ENCODE data around the gene ZNF787.

ZNF787 gene

DNA sequence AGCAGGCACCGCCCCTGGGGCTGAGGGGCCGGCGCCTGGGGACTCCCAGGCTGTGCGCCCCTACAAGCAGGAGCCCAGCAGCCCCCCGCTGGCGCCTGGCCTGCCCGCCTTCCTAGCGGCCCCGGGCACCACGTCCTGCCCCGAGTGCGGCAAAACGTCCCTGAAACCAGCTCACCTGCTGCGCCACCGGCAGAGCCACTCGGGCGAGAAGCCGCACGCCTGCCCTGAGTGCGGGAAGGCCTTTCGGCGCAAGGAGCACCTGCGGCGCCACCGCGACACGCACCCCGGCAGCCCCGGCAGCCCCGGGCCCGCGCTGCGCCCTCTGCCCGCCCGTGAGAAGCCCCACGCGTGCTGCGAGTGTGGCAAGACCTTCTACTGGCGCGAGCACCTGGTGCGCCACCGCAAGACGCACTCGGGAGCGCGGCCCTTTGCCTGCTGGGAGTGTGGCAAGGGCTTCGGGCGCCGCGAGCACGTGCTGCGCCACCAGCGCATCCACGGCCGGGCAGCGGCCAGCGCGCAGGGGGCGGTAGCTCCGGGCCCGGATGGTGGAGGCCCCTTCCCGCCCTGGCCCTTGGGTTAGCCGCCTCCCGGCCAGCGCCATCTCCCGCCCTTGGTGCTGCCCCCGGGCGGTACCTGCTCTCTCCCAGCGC lies 38.7 kb upstream of the ZNF787 start:
- no peak overlapping the region for H3K9ac ChIP-seq (ENCODE audit: low read length)
- H3K27ac ChIP-seq (ENCODE audit: low read depth, low read length): no peak overlapping the region
- H3K27me3 ChIP-seq (ENCODE audit: low read length): no peaks in the 10 kb centered on the region
- H3K9me3 ChIP-seq (ENCODE audit: insufficient read depth, low read length): no peaks in the 10 kb centered on the region
- no peaks in the 10 kb centered on the region for H4K20me1 ChIP-seq (ENCODE audit: low read depth, low read length)
- TF ChIP-seq, protein P1, sequence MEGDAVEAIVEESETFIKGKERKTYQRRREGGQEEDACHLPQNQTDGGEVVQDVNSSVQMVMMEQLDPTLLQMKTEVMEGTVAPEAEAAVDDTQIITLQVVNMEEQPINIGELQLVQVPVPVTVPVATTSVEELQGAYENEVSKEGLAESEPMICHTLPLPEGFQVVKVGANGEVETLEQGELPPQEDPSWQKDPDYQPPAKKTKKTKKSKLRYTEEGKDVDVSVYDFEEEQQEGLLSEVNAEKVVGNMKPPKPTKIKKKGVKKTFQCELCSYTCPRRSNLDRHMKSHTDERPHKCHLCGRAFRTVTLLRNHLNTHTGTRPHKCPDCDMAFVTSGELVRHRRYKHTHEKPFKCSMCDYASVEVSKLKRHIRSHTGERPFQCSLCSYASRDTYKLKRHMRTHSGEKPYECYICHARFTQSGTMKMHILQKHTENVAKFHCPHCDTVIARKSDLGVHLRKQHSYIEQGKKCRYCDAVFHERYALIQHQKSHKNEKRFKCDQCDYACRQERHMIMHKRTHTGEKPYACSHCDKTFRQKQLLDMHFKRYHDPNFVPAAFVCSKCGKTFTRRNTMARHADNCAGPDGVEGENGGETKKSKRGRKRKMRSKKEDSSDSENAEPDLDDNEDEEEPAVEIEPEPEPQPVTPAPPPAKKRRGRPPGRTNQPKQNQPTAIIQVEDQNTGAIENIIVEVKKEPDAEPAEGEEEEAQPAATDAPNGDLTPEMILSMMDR (IDR thresholded peaks at IDR 0.05; ENCODE audit: insufficient read depth, low read length, poor library complexity, severe bottlenecking): no peak
- TF ChIP-seq EZH2phosphoT487 (conservative IDR thresholded peaks at IDR 0.05; ENCODE audit: low read length): no peak
- no peaks in the 10 kb centered on the region for H3K79me2 ChIP-seq (ENCODE audit: insufficient read depth, low read length)
- H2AFZ ChIP-seq (ENCODE audit: low read depth, low read length, severe bottlenecking): no peak overlapping the region
- H3K4me2 ChIP-seq (ENCODE audit: low read depth, low read length, poor library complexity, severe bottlenecking): no peak overlapping the region
- no peak overlapping the region for H3K4me3 ChIP-seq (ENCODE audit: insufficient read depth, low read length, poor library complexity, severe bottlenecking)
- no peaks in the 10 kb centered on the region for H3K9me2 ChIP-seq (replicated peaks; ENCODE audit: insufficient read depth, low read length)
- H3F3A ChIP-seq (ENCODE audit: insufficient read depth): no peaks in the 10 kb centered on the region
- H3K36me3 ChIP-seq (ENCODE audit: low read length): no peaks in the 10 kb centered on the region

DNA sequence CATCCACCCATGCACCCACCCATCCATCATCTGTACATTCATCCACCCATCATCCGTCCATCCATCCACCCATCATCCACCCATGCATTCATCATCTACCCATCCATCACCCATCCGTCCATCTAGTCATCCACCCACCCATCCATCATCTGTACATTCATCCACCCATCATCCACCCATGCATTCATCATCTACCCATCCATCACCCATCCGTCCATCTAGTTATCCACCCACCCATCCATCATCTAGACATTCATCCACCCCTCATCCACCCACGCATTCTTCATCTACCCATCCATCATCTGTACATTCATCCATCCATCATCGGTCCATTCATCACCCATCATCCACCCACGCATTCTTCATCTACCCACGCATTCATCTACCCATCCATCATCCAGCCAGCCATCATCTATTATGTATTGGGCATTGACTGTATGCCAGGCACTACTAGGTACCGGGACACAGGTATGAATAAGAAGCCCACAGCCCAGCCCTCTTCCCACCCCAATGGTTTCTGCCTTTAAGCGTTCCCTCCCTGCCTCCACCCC lies 38.0 kb upstream of the ZNF787 start:
- no peaks in the 10 kb centered on the region for H3K9me2 ChIP-seq (replicated peaks; ENCODE audit: insufficient read depth, low read length)
- no peaks in the 10 kb centered on the region for H3K36me3 ChIP-seq (ENCODE audit: low read length)
- H3F3A ChIP-seq (ENCODE audit: insufficient read depth): no peaks in the 10 kb centered on the region
- H3K9ac ChIP-seq (ENCODE audit: low read length): no peak overlapping the region
- no peak overlapping the region for H2AFZ ChIP-seq (ENCODE audit: low read depth, low read length, severe bottlenecking)
- no peak overlapping the region for H3K27ac ChIP-seq (ENCODE audit: low read depth, low read length)
- H4K20me1 ChIP-seq (ENCODE audit: low read depth, low read length): no peaks in the 10 kb centered on the region
- H3K27me3 ChIP-seq (ENCODE audit: low read length): no peaks in the 10 kb centered on the region
- no peak overlapping the region for H3K4me3 ChIP-seq (ENCODE audit: insufficient read depth, low read length, poor library complexity, severe bottlenecking)
- H3K79me2 ChIP-seq (ENCODE audit: insufficient read depth, low read length): no peaks in the 10 kb centered on the region
- H3K4me2 ChIP-seq (ENCODE audit: low read depth, low read length, poor library complexity, severe bottlenecking): no peak overlapping the region
- no peaks in the 10 kb centered on the region for H3K9me3 ChIP-seq (ENCODE audit: insufficient read depth, low read length)
- TF ChIP-seq EZH2phosphoT487 (conservative IDR thresholded peaks at IDR 0.05; ENCODE audit: low read length): no peak
- TF ChIP-seq, protein P1 (IDR thresholded peaks at IDR 0.05; ENCODE audit: insufficient read depth, low read length, poor library complexity, severe bottlenecking): no peak

DNA sequence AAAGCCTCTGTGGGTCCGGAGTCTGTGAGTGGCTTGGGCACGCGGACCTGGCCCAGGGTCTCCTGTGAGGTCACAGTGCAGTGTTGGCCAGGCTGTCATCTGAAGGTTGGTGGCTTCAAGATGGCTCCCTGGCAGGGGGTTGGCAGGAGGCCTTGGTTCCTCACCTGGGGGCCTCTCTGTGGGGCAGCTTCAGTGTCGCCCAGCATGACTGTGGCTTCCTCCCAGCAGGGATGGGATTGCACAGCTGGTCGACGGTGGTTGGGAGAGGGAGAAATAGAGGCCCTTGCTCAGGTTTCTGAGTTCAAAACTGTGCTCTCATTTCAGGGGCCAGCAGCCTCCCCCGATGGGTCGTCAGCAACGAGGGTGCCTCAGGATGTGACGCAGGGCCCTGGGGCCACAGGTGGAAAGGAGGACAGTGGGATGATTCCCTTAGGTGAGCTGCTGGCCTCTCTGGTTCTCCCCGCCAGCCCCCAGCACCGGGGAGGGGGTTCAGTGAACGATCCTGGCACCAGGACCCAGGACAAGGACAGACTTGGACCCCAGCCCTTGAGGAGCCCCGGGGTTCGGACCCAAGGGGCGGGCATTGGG lies 37.2 kb upstream of the ZNF787 start:
- H3K36me3 ChIP-seq (ENCODE audit: low read length): no peaks in the 10 kb centered on the region
- no peaks in the 10 kb centered on the region for H3K79me2 ChIP-seq (ENCODE audit: insufficient read depth, low read length)
- no peak overlapping the region for H2AFZ ChIP-seq (ENCODE audit: low read depth, low read length, severe bottlenecking)
- TF ChIP-seq, protein P1 (IDR thresholded peaks at IDR 0.05; ENCODE audit: insufficient read depth, low read length, poor library complexity, severe bottlenecking): no peak
- no peak for TF ChIP-seq EZH2phosphoT487 (conservative IDR thresholded peaks at IDR 0.05; ENCODE audit: low read length)
- H3K27me3 ChIP-seq (ENCODE audit: low read length): no peaks in the 10 kb centered on the region
- H4K20me1 ChIP-seq (ENCODE audit: low read depth, low read length): no peaks in the 10 kb centered on the region
- H3K9me2 ChIP-seq (replicated peaks; ENCODE audit: insufficient read depth, low read length): no peaks in the 10 kb centered on the region
- H3K27ac ChIP-seq (ENCODE audit: low read depth, low read length): no peak overlapping the region
- no peaks in the 10 kb centered on the region for H3K9me3 ChIP-seq (ENCODE audit: insufficient read depth, low read length)
- no peak overlapping the region for H3K4me2 ChIP-seq (ENCODE audit: low read depth, low read length, poor library complexity, severe bottlenecking)
- H3K4me3 ChIP-seq (ENCODE audit: insufficient read depth, low read length, poor library complexity, severe bottlenecking): no peak overlapping the region
- H3K9ac ChIP-seq (ENCODE audit: low read length): no peak overlapping the region
- no peaks in the 10 kb centered on the region for H3F3A ChIP-seq (ENCODE audit: insufficient read depth)
